ENCODE data around the gene MRPS22.

- no peak for TF ChIP-seq CTCF (IDR thresholded peaks at IDR 0.05)
- TF ChIP-seq POLR2A (IDR thresholded peaks at IDR 0.05): no peak
Observed at GRCh38 chr3:139340784-139341183, 3.0 kb upstream of the MRPS22 start.

Data from lower leg skin (tissue), 3 donors.